ENCODE data around the gene PCSK6. TPM values are rescaled to one million over a fixed set of nuclear protein-coding genes. Genes with fewer than 3 reads are reported as not detected.

Gene PCSK6
- total and polyA plus RNA-seq, 2 of the 8 experiments (the other 6 are each of a cell fraction or from before 2014, with no cell fraction given), result 1.9 to 4.0 TPM

GRCh38 chr15:101307048-101307896 lies 182.2 kb downstream of the PCSK6 start:
- H3K23me2 ChIP-seq (ENCODE audit: low read depth, low read length), result no peaks in the 10 kb centered on the region
- no peak overlapping the region for H3K56ac ChIP-seq (replicated peaks; ENCODE audit: insufficient read length, low read depth, low read length)
- H3K18ac ChIP-seq (ENCODE audit: extremely low read depth, low read length), result no peak overlapping the region
- FAIRE-seq (no peak), DNase-seq (ENCODE audit: low read depth in 1 of 2, low spot score in 2 of 2) (peak in 1 of 2 experiments; percentile 39)
- no peak overlapping the region; the same call in 1 of the 2 replicates for H2BK5ac ChIP-seq (ENCODE audit: low read depth, low read length)
- TF ChIP-seq MAX (IDR thresholded peaks at IDR 0.05) (no peak), JUND (IDR thresholded peaks at IDR 0.05; ENCODE audit: low read length) (no peak), EP300 (IDR thresholded peaks at IDR 0.05; ENCODE audit: borderline replicate concordance in 1 of 2, low read depth in 2 of 2, low read length in 2 of 2) (no peak), SIX5 (IDR thresholded peaks at IDR 0.05; ENCODE audit: low read depth, low read length) (no peak), BACH1 (IDR thresholded peaks at IDR 0.05; ENCODE audit: low read length) (no peak), E2F6 (IDR thresholded peaks at IDR 0.05) (no peak), YY1 (IDR thresholded peaks at IDR 0.05; ENCODE audit: low read depth, low read length) (no peak), SP1 (IDR thresholded peaks at IDR 0.05; ENCODE audit: low read depth, low read length) (no peak)
- no peaks in the 10 kb centered on the region for H3K79me1 ChIP-seq (ENCODE audit: low read depth, low read length)
- H3K36me3 ChIP-seq (ENCODE audit: control insufficient read depth in 2 of 4, insufficient read depth in 4 of 4, low read length in 3 of 4), result no peaks in the 10 kb centered on the region
- ChIA-PET CTCF (ENCODE audit: partially characterized antibody) (interaction anchor here (0.7 to 9.4 kb wide), 8 partner anchors 11 to 334 kb away, joined by 3 to 94 read pairs (median 3); partner anchors contain the start of gene SNRPA1), POLR2A (ENCODE audit: partially characterized antibody) (interaction anchor here (0.8 kb wide), 1 partner anchor 10 kb away, joined by 3 read pairs; no protein-coding TSS in a partner anchor)
- H3K4me3 ChIP-seq (ENCODE audit: extremely low read depth in 1 of 4, insufficient read depth in 2 of 4, low read depth in 3 of 4, low read length in 4 of 4), result no peak overlapping the region
- no peak overlapping the region for H3K9ac ChIP-seq (replicated peaks in 1 of 4; ENCODE audit: extremely low read depth in 1 of 4, low read depth in 3 of 4, low read length in 3 of 4)
- H2BK120ac ChIP-seq (replicated peaks; ENCODE audit: low read depth, low read length), result no peak overlapping the region
- no peak overlapping the region for H3K27ac ChIP-seq (ENCODE audit: low read depth, low read length)
- no peak overlapping the region for H3K14ac ChIP-seq (ENCODE audit: insufficient read length)
- 0 out of 2 replicates have a peak overlapping the region, but pooled peaks have one; percentile 53 for H2AK5ac ChIP-seq (ENCODE audit: low read depth, low read length)
- no peaks in the 10 kb centered on the region for H3K9me3 ChIP-seq (ENCODE audit: insufficient read depth in 2 of 2, low read depth in 1 of 2, low read length in 1 of 2)
- no peak overlapping the region for H3K23ac ChIP-seq (ENCODE audit: insufficient read length)
- H4K91ac ChIP-seq (replicated peaks; ENCODE audit: insufficient read length, low read length), result no peak overlapping the region
- no peaks in the 10 kb centered on the region for H4K20me1 ChIP-seq (replicated peaks in 1 of 2; ENCODE audit: control insufficient read depth in 1 of 2, insufficient read depth in 2 of 2, low read length in 2 of 2)
- H4K8ac ChIP-seq (ENCODE audit: extremely low read depth, insufficient read depth, low read length), result peak overlapping the region; percentile 57; the same call in 1 of the 2 replicates
- no peak overlapping the region for H3K4me2 ChIP-seq (ENCODE audit: insufficient read depth in 1 of 2, low read depth in 2 of 2, low read length in 2 of 2)
- no peak overlapping the region for H2AFZ ChIP-seq (ENCODE audit: low read length)
- 90% methylated on average over 23 of the region's 24 CpGs; no CpG with 5 or more reads in 1 of the 2 experiments for WGBS, 2 experiments (ENCODE audit: extremely low coverage in 1 of 2, insufficient coverage in 1 of 2, insufficient read length in 1 of 2, insufficient replicate concordance in 2 of 2, low coverage in 1 of 2, low lambda C conversion rate in 2 of 2, missing lambda C conversion rate in 1 of 2)
- no peaks in the 10 kb centered on the region for H3K27me3 ChIP-seq (replicated peaks in 1 of 4; ENCODE audit: control insufficient read depth in 3 of 4, extremely low read depth in 1 of 4, insufficient read depth in 3 of 4, low read length in 3 of 4)
- no peak overlapping the region for H4K5ac ChIP-seq (ENCODE audit: insufficient read length, low read depth, low read length)
- 0 out of 2 replicates have a peak overlapping the region, but pooled peaks have one; percentile 50 for H2BK12ac ChIP-seq (ENCODE audit: low read depth, low read length)
- no peak overlapping the region for H3K4ac ChIP-seq (replicated peaks; ENCODE audit: insufficient read length, low read depth, low read length)
- no peak overlapping the region for H2BK15ac ChIP-seq (ENCODE audit: low read length)
- no peak overlapping the region for H2BK20ac ChIP-seq (ENCODE audit: low read length)
- no peaks in the 10 kb centered on the region for H3K4me1 ChIP-seq (replicated peaks in 1 of 4; ENCODE audit: control insufficient read depth in 3 of 4, insufficient read depth in 4 of 4, low read length in 3 of 4)
- no peaks in the 10 kb centered on the region for H3K79me2 ChIP-seq (ENCODE audit: control insufficient read depth in 1 of 2, insufficient read depth in 2 of 2, low read length in 2 of 2)

Data from H1 (cell line).